NCI-H1417 treated with DMSO at 0.1 percent for 48 hours (cell line): ENCODE measurements around the gene ATAT1.

Experiments
- DNase-seq: peaks from one replicate; lab custom pipeline; 2025; lab: John Stamatoyannopoulos, UW

ATAT1 gene

GRCh38 chr6:30613251-30614043 lies 13.2 kb upstream of the ATAT1 start:
- DNase-seq, result no peak

- DNase-seq, result no peak
Measured at GRCh38 chr6:30614044-30614842, 12.4 kb upstream of the ATAT1 start.

- DNase-seq, result peak; percentile 88
Measured at GRCh38 chr6:30614843-30615218, 11.8 kb upstream of the ATAT1 start.

- DNase-seq, result no peak
Measured at GRCh38 chr6:30615219-30615957, 11.3 kb upstream of the ATAT1 start.

- no peak for DNase-seq
Measured at GRCh38 chr6:30615958-30616810, 10.5 kb upstream of the ATAT1 start.

- DNase-seq, result peak; percentile 97
Measured at GRCh38 chr6:30616811-30617564, 9.7 kb upstream of the ATAT1 start, which contains the start of gene PPP1R10. Gene PPP1R10 (minus strand): TSS chr6:30617243. CDS start chr6:30609944, 7,299 bp downstream.

GRCh38 chr6:30617565-30618269 lies 9.0 kb upstream of the ATAT1 start, which contains the start of gene MRPS18B:
Gene MRPS18B (plus strand): TSS chr6:30617840. CDS start chr6:30617866, 26 bp downstream.
- DNase-seq, result peak; percentile 97

GRCh38 chr6:30618270-30618797 lies 8.3 kb upstream of the ATAT1 start:
- DNase-seq, result no peak

- DNase-seq, result no peak
Measured at GRCh38 chr6:30619561-30619960, 7.1 kb upstream of the ATAT1 start.

GRCh38 chr6:30625511-30625910 lies 1.2 kb upstream of the ATAT1 start:
- DNase-seq, result no peak

- no peak for DNase-seq
Measured at GRCh38 chr6:30635834-30636233, 9.2 kb downstream of the ATAT1 start.

GRCh38 chr6:30640481-30640880 lies 13.8 kb downstream of the ATAT1 start:
- no peak for DNase-seq

GRCh38 chr6:30641048-30641447 lies 14.4 kb downstream of the ATAT1 start:
- DNase-seq, result no peak

- DNase-seq, result no peak
Measured at GRCh38 chr6:30643656-30644055, 17.0 kb downstream of the ATAT1 start.

- DNase-seq, result no peak
Measured at GRCh38 chr6:30644769-30645168, 18.1 kb downstream of the ATAT1 start.

- DNase-seq, result no peak
Measured at GRCh38 chr6:30645989-30646388, 19.3 kb downstream of the ATAT1 start.

GRCh38 chr6:30646450-30647241 lies 20.0 kb downstream of the ATAT1 start, which contains the start of gene C6orf136:
Gene C6orf136 (plus strand): TSS chr6:30647133. CDS start chr6:30647232, 99 bp downstream.
- DNase-seq, result peak; percentile 57

- peak; percentile 55 for DNase-seq
Measured at GRCh38 chr6:30647242-30648116, 20.8 kb downstream of the ATAT1 start.
